Skeletal muscle satellite cell (primary cell): ENCODE results near the gene MMP24.

ENCODE experiments used
- H3K27me3 ChIP-seq: 2 replicates; pipeline ENCODE4 v1.7.0; 2013; ENCODE audit warnings: low read length; ENCODE audit not compliant: control insufficient read depth, insufficient read depth
- H3K36me3 ChIP-seq: 2 replicates; pipeline ENCODE4 v1.7.0; 2013; ENCODE audit warnings: mild to moderate bottlenecking, control low read depth, low read length; ENCODE audit not compliant: insufficient read depth
- H3K4me1 ChIP-seq: 2 replicates; pipeline ENCODE4 v1.7.0; 2013; ENCODE audit warnings: low read length; ENCODE audit not compliant: control insufficient read depth, insufficient read depth
- H3K4me2 ChIP-seq: 2 replicates; pipeline ENCODE4 v1.7.0; 2013; ENCODE audit warnings: mild to moderate bottlenecking, low read length
- H3K4me3 ChIP-seq: 2 replicates; pipeline ENCODE4 v1.7.0; 2013; ENCODE audit warnings: low read length
- H3K9ac ChIP-seq: 2 replicates; pipeline ENCODE4 v1.7.0; 2013; ENCODE audit warnings: mild to moderate bottlenecking, low read depth, low read length, moderate library complexity
- H3K9me3 ChIP-seq: replicated peaks from 2 replicates; pipeline ENCODE4 v1.7.0; 2013; ENCODE audit warnings: mild to moderate bottlenecking, control low read depth, low read length

Gene MMP24

GRCh38 chr20:35284992-35285805 lies 58.7 kb downstream of the MMP24 start:
- Histone ChIP-seq H3K9me3 (no peaks in the 10 kb centered on the region), H3K4me1 (peaks cover 24% of the 10 kb centered on the region), H3K4me2 (peak overlapping the region; percentile 96), H3K4me3 (peak overlapping the region; percentile 83), H3K9ac (peak overlapping the region; percentile 97), H3K27me3 (no peaks in the 10 kb centered on the region), H3K36me3 (peaks cover 25% of the 10 kb centered on the region)

DNA sequence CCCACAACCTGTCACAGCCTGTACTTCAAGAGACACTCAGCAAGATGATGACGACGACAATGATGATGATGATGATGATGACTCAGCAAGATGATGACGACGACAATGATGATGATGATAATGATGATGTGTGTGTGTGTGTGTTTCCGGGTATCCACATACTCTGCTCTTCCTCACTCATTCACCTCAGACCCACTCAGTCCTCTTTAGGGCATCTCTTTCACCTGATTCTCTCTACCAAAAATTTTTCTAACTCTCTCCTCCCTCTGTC lies 59.3 kb downstream of the MMP24 start:
- Histone ChIP-seq H3K36me3 (peaks cover 20% of the 10 kb centered on the region), H3K4me1 (peaks cover 24% of the 10 kb centered on the region), H3K27me3 (no peaks in the 10 kb centered on the region), H3K9me3 (no peaks in the 10 kb centered on the region), H3K4me3 (peak overlapping the region; percentile 83), H3K4me2 (peak overlapping the region; percentile 96), H3K9ac (no peak overlapping the region)

GRCh38 chr20:35286077-35286898 lies 59.8 kb downstream of the MMP24 start:
- H3K4me3 ChIP-seq = no peak overlapping the region
- no peak overlapping the region for H3K9ac ChIP-seq
- H3K27me3 ChIP-seq = no peaks in the 10 kb centered on the region
- no peak overlapping the region for H3K4me2 ChIP-seq
- peaks cover 24% of the 10 kb centered on the region for H3K4me1 ChIP-seq
- peaks cover 18% of the 10 kb centered on the region for H3K36me3 ChIP-seq
- no peaks in the 10 kb centered on the region for H3K9me3 ChIP-seq

GRCh38 chr20:35286899-35287508 lies 60.5 kb downstream of the MMP24 start:
- Histone ChIP-seq H3K36me3 (peaks cover 13% of the 10 kb centered on the region), H3K4me2 (no peak overlapping the region), H3K4me3 (no peak overlapping the region), H3K27me3 (no peaks in the 10 kb centered on the region), H3K9me3 (no peaks in the 10 kb centered on the region), H3K4me1 (peaks cover 24% of the 10 kb centered on the region), H3K9ac (no peak overlapping the region)

- no peaks in the 10 kb centered on the region for H3K27me3 ChIP-seq
- H3K4me3 ChIP-seq = no peak overlapping the region
- H3K4me2 ChIP-seq = no peak overlapping the region
- H3K4me1 ChIP-seq = peaks cover 21% of the 10 kb centered on the region
- H3K9me3 ChIP-seq = no peaks in the 10 kb centered on the region
- H3K9ac ChIP-seq = no peak overlapping the region
- H3K36me3 ChIP-seq = peaks cover 7% of the 10 kb centered on the region
These were observed 61.2 kb downstream of the MMP24 start for GRCh38 chr20:35287509-35288324.

- Histone ChIP-seq H3K9me3 (no peaks in the 10 kb centered on the region), H3K4me2 (no peak overlapping the region), H3K36me3 (peaks cover 2% of the 10 kb centered on the region), H3K9ac (no peak overlapping the region), H3K4me3 (no peak overlapping the region), H3K4me1 (peaks cover 14% of the 10 kb centered on the region), H3K27me3 (no peaks in the 10 kb centered on the region)
These were observed 62.0 kb downstream of the MMP24 start for GRCh38 chr20:35288325-35289060.

GRCh38 chr20:35290186-35290886 lies 63.8 kb downstream of the MMP24 start:
- peaks cover 7% of the 10 kb centered on the region for H3K4me1 ChIP-seq
- no peaks in the 10 kb centered on the region for H3K27me3 ChIP-seq
- no peak overlapping the region for H3K4me2 ChIP-seq
- H3K36me3 ChIP-seq = peaks cover 2% of the 10 kb centered on the region
- H3K9ac ChIP-seq = no peak overlapping the region
- no peaks in the 10 kb centered on the region for H3K9me3 ChIP-seq
- no peak overlapping the region for H3K4me3 ChIP-seq

DNA sequence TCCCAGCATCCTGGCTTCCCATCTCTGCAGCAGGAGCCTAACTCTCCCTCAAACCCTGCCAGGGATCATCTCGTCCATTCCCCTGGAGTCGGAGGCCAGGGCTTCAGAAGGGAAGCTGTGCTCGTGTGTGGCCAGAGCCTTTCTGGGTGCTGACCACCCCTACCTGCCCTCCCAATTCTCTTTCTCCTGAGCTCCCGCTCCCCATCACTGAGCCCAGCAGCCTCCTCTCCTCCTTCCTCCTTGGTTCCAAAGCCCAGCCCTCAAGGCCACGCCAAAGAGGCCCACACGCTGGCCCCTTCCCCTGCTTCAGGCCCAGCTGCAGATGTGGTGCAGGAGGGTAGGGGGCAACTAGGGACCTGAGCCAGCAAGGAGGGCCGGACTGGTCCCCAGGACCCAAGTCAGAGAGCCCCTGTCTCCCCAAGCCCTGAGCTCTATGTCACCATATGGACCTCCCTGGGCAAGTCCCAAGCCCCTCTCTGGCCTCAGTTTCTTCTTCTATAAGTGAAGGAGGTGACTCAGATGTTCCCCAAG lies 64.5 kb downstream of the MMP24 start:
- Histone ChIP-seq H3K4me1 (peaks cover under 1% of the 10 kb centered on the region), H3K27me3 (no peaks in the 10 kb centered on the region), H3K4me2 (no peak overlapping the region), H3K4me3 (no peak overlapping the region), H3K36me3 (no peaks in the 10 kb centered on the region), H3K9ac (no peak overlapping the region), H3K9me3 (no peaks in the 10 kb centered on the region)

DNA sequence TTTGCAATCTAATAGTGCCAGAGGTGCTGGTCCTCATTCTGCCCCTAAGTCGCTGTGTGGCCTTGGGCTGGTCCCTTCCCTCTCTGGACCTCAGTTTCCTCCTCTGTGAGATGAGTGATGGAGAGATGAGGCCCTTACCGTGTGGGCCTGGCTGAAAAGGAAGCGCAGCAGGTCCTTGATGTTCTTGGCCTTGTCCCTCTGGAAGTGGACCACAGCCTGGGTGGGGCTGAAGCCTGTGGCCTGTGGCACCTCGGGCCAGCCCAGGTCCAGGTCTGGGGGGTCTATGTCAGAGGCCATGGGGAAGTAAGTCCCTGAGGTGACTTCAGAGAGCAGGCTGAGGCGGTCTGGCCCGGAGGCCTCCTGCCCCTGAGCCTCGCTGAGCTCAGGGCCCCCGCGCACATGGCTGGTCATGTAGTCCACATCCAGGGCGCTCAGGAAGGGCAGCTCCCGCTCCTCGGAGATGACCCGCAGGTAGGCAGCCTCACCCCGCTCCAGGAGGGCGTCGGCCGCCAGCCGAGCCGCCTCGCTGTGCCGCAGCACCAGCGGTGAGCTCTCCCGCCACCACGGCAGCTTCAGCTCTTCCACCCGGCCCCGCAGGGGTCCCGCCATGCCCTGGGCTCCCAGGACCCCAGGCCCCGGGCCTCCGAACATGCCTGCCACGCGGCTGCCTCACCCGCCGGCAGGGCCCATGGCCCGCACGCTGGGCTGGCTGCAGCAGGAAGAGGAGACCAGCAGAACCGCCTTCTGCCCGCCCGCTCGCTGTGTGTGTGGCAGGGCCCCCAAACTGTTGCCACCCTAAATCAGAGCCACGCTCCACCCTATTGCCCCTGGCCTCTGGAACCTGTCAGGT lies 65.4 kb downstream of the MMP24 start, which contains the start of gene FAM83C:
Gene FAM83C (minus strand): TSS at position 772 of the 850 bp plus-strand sequence. CDS start 121 bp downstream, at position 651.
- H3K4me3 ChIP-seq = no peak within 1 kb of the TSS
- no peak within 1 kb of the TSS for H3K9ac ChIP-seq
- peaks cover 1% of the 10 kb centered on the region for H3K4me1 ChIP-seq
- no peaks in the 10 kb centered on the region for H3K36me3 ChIP-seq
- H3K9me3 ChIP-seq = no peaks in the 10 kb centered on the region
- H3K27me3 ChIP-seq = no peaks in the 10 kb centered on the region
- H3K4me2 ChIP-seq = no peak within 1 kb of the TSS
